Heart right ventricle (tissue), 16 donors: ENCODE measurements around the gene ZFPM1. TPM values are rescaled to one million over a fixed set of nuclear protein-coding genes. Genes with fewer than 3 reads are reported as not detected.

Experiments used
- ATAC-seq, 8 donors: fragments of 200-7000 bp; cut with Tn5 transposase; one replicate each; pipeline ENCODE4 v1.9.1; 2020; ENCODE audit warnings: mild to moderate bottlenecking in 8 of 8, moderate library complexity in 8 of 8, moderate number of reproducible peaks in 1 of 8
- DNase-seq, 2 donors: peaks; one replicate each; pipeline ENCODE4 v3.0.0-alpha.2; 2020
- H3K27ac ChIP-seq, 10 donors: fragments of 200-600 bp; sonication (generic) in 2 of 10; one replicate each; pipeline versions ENCODE4 v1.5.0 to v1.8.0; 2020 to 2022; ENCODE audit warnings: mild to moderate bottlenecking in 3 of 10
- H3K27me3 ChIP-seq, 7 donors: fragments of 200-600 bp; one replicate each; pipeline ENCODE4 v1.8.0; 2021 to 2022; ENCODE audit warnings: mild to moderate bottlenecking in 2 of 7
- H3K36me3 ChIP-seq, 9 donors: fragments of 200-600 bp; sonication (generic) in 1 of 9; one replicate each; pipeline versions ENCODE4 v1.5.0 to v1.8.0; 2020 to 2022; ENCODE audit warnings: mild to moderate bottlenecking in 2 of 9
- H3K4me1 ChIP-seq, 9 donors: fragments of 200-600 bp; sonication (generic) in 1 of 9; one replicate each; pipeline versions ENCODE4 v1.5.0 to v1.8.0; 2020 to 2022; ENCODE audit warnings: mild to moderate bottlenecking in 4 of 9
- H3K4me3 ChIP-seq, 10 donors: fragments of 200-600 bp; sonication (generic) in 2 of 10; one replicate each; pipeline versions ENCODE4 v1.5.0 to v1.8.0; 2020 to 2022; ENCODE audit warnings: mild to moderate bottlenecking in 7 of 10, moderate library complexity in 2 of 10
- H3K9me3 ChIP-seq, 11 donors: fragments of 200-600 bp in 10 of 11; sonication (generic) in 2 of 11; one replicate each; pipeline versions ENCODE4 v1.5.0 to v1.8.0; 2013 to 2022; ENCODE audit warnings: mild to moderate bottlenecking in 2 of 11, control low read depth in 1 of 11, moderate library complexity in 1 of 11
- WGBS, 2 donors: extraction: QIAGEN DNeasy Blood & Tissue Kit; methylation state at CpG; one replicate each; pipeline ENCODE4 v1.1.7; 2013; ENCODE audit warnings: inconsistent platforms in 1 of 2; 5-methylcytosine and 5-hydroxymethylcytosine counted together
- intact Hi-C, 10 donors: fragments of 100-400 bp; cut with DNase I; formaldehyde crosslinking; loops; one replicate each; pipeline versions ENCODE4 v1.11.1 to v1.14.2; 2022
- polyA plus RNA-seq, 2 donors: library from polyadenylated mRNA; stranded (reverse); fragments of 200-250 nt; gene quantifications; one replicate each; pipeline ENCODE4 v1.2.3, GENCODE V29; 2013
- total RNA-seq, 10 donors: library from RNA; stranded (reverse); fragmentation: NEBNext Ultra II Directional in 3 of 10; extraction: Animal tissue kit (Norgen Biotek cat#: 25700) in 3 of 10; gene quantifications; one replicate each; pipeline versions ENCODE4 v1.2.1 to v1.2.4, GENCODE V29; 2021 to 2023
- TF ChIP-seq, protein P1 (sequence below), 9 donors: fragments of 200-600 bp; sonication (generic) in 2 of 9; IDR thresholded peaks; one replicate each; pipeline versions ENCODE4 v1.5.0 to v1.8.0; 2021 to 2022; ENCODE audit warnings: antibody characterized with exemption in 9 of 9, mild to moderate bottlenecking in 5 of 9, moderate library complexity in 1 of 9
- donor health status: Arrhythmogenic right ventricular cardiomyopathy.
- donor health status: ischemic (EF 13 %, LVEDD 7.1; RV severe dilation, severe dysfunction).
- donor health status: healthy with polysubstance abuse.
- donor health status: DM: no; HTN: yes; CAD: no.
- donor health status: DM: no; HTN: no; CAD: no.
- donor health status: ischemic (EF 25% LVEDD 6.9; RV normal size, moderate dysfunction).
- donor health status: ischemic (EF 25% LVEDD 5.7; RV mildly dilated, moderate dysfunction).
- donor health status: healthy.
- donor health status: DM: yes; HTN: yes; CAD: no.
- donor health status: Ischemic cardiomyopathy.
- donor health status: ischemic (EF 35%, LVEDD 5.7; RV mildly dilated, moderate dysfunction).
- donor health status: nonischemic (EF 11% LVEDD 7.7; RV severe dilation, severe dysfunction).
- donor health status: DM: yes; HTN: yes; CAD: no.
- donor health status: PGD.
- donor health status: ischemic (EF 29% LVEDD 5.4; RV normal size, mild dysfunction).
- donor health status: nonischemic (EF 23%, LVEDD 6.1; RV moderate dilation, normal function).

ZFPM1 gene
- total and polyA plus RNA-seq, 12 donors: 2.0 to 10.4 (median 4.4) TPM

DNA sequence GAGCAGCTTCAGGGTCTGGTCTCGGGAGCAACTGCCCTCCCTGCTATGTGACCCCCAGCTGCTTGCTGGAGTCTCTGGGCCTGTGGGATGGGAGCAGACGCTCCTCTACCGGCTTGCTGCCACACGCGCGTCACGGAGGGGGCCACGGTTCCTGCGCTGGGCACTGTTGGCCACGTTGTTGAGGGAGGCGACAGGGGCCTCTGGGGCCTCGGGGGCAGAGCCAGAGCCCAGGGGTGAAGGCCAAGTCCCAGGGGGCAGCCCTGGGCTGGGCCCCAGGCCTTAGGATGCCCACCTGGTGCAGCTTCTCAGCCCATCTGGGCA lies 56.6 kb downstream of the ZFPM1 start:
- intact Hi-C loops: loop anchor here in 1 of 10 donors (5.0 kb wide), 1 partner anchor 47 kb away; no protein-coding TSS in a partner anchor
- Histone ChIP-seq H3K27me3 (no peaks in the 10 kb centered on the region), H3K4me3 (no peak overlapping the region), H3K36me3 (no peaks in the 10 kb centered on the region), H3K9me3 (no peaks in the 10 kb centered on the region), H3K27ac (no peak overlapping the region), H3K4me1 (no peaks in the 10 kb centered on the region)
- DNase-seq (no peak), ATAC-seq (no peak)
- TF ChIP-seq, protein P1, sequence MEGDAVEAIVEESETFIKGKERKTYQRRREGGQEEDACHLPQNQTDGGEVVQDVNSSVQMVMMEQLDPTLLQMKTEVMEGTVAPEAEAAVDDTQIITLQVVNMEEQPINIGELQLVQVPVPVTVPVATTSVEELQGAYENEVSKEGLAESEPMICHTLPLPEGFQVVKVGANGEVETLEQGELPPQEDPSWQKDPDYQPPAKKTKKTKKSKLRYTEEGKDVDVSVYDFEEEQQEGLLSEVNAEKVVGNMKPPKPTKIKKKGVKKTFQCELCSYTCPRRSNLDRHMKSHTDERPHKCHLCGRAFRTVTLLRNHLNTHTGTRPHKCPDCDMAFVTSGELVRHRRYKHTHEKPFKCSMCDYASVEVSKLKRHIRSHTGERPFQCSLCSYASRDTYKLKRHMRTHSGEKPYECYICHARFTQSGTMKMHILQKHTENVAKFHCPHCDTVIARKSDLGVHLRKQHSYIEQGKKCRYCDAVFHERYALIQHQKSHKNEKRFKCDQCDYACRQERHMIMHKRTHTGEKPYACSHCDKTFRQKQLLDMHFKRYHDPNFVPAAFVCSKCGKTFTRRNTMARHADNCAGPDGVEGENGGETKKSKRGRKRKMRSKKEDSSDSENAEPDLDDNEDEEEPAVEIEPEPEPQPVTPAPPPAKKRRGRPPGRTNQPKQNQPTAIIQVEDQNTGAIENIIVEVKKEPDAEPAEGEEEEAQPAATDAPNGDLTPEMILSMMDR (IDR thresholded peaks at IDR 0.05): no peak
- WGBS, 2 donors: 86 to 90% methylated on average over 12 of the region's 12 CpGs

DNA sequence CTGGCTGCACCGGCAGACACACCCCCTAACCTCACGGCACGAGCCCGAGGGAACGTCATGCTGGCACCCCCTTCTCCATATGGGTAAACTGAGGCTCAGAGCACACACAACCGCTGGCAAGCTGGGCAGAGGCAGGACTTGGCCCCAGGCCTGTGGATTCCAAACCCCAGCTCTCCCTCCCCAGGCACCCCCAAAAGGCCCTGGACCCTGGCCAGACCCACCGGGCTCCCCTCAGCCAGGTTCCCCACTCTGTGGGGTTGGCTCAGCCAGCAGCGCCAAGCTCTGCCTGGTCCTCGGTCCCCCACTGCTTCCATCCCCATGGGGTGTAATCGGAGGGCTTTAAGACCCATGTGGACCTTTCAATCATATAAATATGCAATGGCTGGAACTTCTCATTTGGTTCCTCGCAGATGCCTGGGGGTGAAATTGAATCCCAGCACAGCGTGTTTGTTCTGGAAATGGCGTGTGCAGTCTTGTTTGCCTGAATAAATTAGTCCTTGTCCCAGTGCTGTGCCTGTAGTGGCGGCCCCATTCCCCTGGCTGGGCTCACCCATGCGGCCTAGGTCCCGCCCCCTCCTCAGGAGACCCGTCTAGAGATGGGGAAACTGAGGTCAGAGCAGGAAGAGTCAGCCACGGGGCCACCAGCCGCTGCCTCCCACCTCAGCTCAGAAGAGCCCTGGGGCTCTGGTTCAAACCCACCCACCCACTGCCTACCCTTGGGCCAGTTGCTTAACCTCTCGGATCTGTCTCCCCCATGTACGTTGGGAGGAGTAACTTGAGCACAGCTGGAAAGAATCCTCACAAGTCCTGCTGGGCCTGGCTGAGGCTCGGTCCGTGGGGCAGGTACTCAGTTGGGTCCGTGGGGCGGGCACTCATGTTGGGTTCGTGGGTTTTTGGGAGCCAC lies 57.3 kb downstream of the ZFPM1 start:
- H3K4me1 ChIP-seq: no peaks in the 10 kb centered on the region
- H3K4me3 ChIP-seq: no peak overlapping the region
- intact Hi-C loops: no loop called here
- DNase-seq (no peak), ATAC-seq (no peak)
- no peaks in the 10 kb centered on the region for H3K27me3 ChIP-seq
- no peaks in the 10 kb centered on the region for H3K9me3 ChIP-seq
- TF ChIP-seq, protein P1 (IDR thresholded peaks at IDR 0.05): no peak
- no peak overlapping the region for H3K27ac ChIP-seq
- 85 to 87% methylated on average over 26 of the region's 26 CpGs for WGBS, 2 donors
- no peaks in the 10 kb centered on the region for H3K36me3 ChIP-seq

DNA sequence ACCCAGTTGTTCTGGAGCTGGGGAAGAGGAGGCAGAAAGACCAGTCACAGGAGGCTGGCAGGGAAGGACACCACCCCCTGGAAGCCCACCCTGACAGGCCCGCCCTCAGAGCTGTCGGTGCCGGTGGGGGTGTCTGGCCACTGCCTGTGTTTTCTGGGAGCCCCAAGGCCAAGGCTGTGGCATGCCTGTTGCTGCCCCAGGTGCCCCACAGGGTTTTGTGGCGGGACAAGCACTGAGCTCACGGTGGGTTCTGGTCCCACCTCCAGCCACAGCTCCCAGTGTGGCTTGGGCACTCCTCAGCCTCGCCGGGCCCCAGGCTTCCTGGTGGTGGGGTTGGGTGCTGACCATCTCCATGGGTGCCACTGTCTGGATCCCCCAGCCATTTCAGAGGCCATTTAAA lies 58.0 kb downstream of the ZFPM1 start:
- 95 to 96% methylated on average over 7 of the region's 7 CpGs for WGBS, 2 donors
- H3K4me1 ChIP-seq: no peaks in the 10 kb centered on the region
- H3K36me3 ChIP-seq: no peaks in the 10 kb centered on the region
- DNase-seq (no peak), ATAC-seq (no peak)
- H3K9me3 ChIP-seq: no peaks in the 10 kb centered on the region
- no peak overlapping the region for H3K4me3 ChIP-seq
- intact Hi-C loops: no loop called here
- no peak overlapping the region for H3K27ac ChIP-seq
- no peaks in the 10 kb centered on the region for H3K27me3 ChIP-seq
- TF ChIP-seq, protein P1 (IDR thresholded peaks at IDR 0.05): no peak

DNA sequence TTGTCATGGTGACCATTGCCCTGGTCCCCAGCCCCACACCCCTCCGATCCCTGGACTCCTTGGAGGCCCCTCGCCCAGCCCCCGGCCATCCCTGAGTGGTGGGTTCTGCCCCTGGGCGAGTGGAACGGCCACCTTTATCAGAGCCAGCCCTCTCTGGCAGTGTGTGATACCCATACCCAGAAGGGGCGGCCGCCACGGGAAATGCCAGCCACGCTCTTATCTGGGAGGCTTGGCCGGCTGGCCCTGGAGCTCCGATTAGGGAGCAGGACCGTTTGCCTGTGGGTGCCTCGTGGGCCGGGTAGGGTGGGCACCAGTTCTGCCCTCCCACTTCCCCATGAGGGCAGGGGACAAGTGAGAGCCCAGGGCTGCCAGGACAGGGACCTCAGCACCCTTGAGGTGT lies 58.8 kb downstream of the ZFPM1 start:
- DNase-seq (no peak), ATAC-seq (no peak)
- Histone ChIP-seq H3K4me3 (no peak overlapping the region), H3K27ac (no peak overlapping the region), H3K36me3 (no peaks in the 10 kb centered on the region), H3K9me3 (no peaks in the 10 kb centered on the region), H3K4me1 (no peaks in the 10 kb centered on the region), H3K27me3 (no peaks in the 10 kb centered on the region)
- 63 to 64% methylated on average over 14 of the region's 14 CpGs for WGBS, 2 donors
- TF ChIP-seq, protein P1 (IDR thresholded peaks at IDR 0.05): no peak
- intact Hi-C loops: no loop called here
